H9 (cell line): ENCODE measurements around the gene IGF1. TPM values are rescaled to one million over a fixed set of nuclear protein-coding genes. Genes with fewer than 3 reads are reported as not detected.

ENCODE experiments used
- DNase-seq: peaks from one replicate; pipeline ENCODE4 v3.0.0-alpha.2; 2017
- H2AFZ ChIP-seq: one replicate; pipeline ENCODE4 v1.6.1; 2013; ENCODE audit warnings: mild to moderate bottlenecking, low read length, control low read depth, moderate library complexity
- H2AK5ac ChIP-seq: 2 replicates; pipeline ENCODE4 v1.6.1; 2013; ENCODE audit warnings: low read length, control low read depth, mixed read lengths; ENCODE audit not compliant: insufficient read length
- H2BK120ac ChIP-seq: one replicate; pipeline ENCODE4 v1.6.1; 2013; ENCODE audit warnings: low read depth, mild to moderate bottlenecking, low read length, control low read depth, inconsistent platforms; ENCODE audit not compliant: poor library complexity, severe bottlenecking
- H2BK12ac ChIP-seq: 2 replicates; pipeline ENCODE4 v1.6.1; 2013; ENCODE audit warnings: low read length, control low read depth, mixed read lengths, low read depth; ENCODE audit not compliant: insufficient read length
- H2BK15ac ChIP-seq: 2 replicates; pipeline ENCODE4 v1.6.1; 2013; ENCODE audit warnings: low read depth, low read length, control low read depth
- H2BK20ac ChIP-seq: one replicate; pipeline ENCODE4 v1.6.1; 2013; ENCODE audit warnings: low read depth, mild to moderate bottlenecking, low read length, control low read depth, inconsistent platforms; ENCODE audit not compliant: poor library complexity, severe bottlenecking
- H2BK5ac ChIP-seq: 2 replicates; pipeline ENCODE4 v1.6.1; 2013; ENCODE audit warnings: low read length, control low read depth, mixed read lengths; ENCODE audit not compliant: insufficient read length
- H3K14ac ChIP-seq: 2 replicates; pipeline ENCODE4 v1.6.1; 2013; ENCODE audit warnings: low read length, control low read depth; ENCODE audit not compliant: insufficient read depth
- H3K18ac ChIP-seq: 2 replicates; pipeline ENCODE4 v1.6.1; 2013; ENCODE audit warnings: low read depth, mild to moderate bottlenecking, mixed read lengths, low read length, control low read depth; ENCODE audit not compliant: insufficient read length
- H3K23ac ChIP-seq: 2 replicates; pipeline ENCODE4 v1.6.1; 2013; ENCODE audit warnings: low read length, control low read depth, mixed read lengths, low read depth; ENCODE audit not compliant: insufficient read length
- H3K23me2 ChIP-seq: 2 replicates; pipeline ENCODE4 v1.6.1; 2013; ENCODE audit warnings: low read depth, mild to moderate bottlenecking, mixed read lengths, low read length, control low read depth; ENCODE audit not compliant: insufficient read length, poor library complexity, severe bottlenecking
- H3K27ac ChIP-seq: 2 replicates; pipeline ENCODE4 v1.5.1; 2013; ENCODE audit warnings: low read length, control low read depth, mixed read lengths, low read depth; ENCODE audit not compliant: insufficient read length
- H3K27me3 ChIP-seq: 2 replicates; pipeline ENCODE4 v1.6.1; 2013; ENCODE audit warnings: low read length, control low read depth, inconsistent platforms; ENCODE audit not compliant: insufficient read depth
- H3K4ac ChIP-seq: 2 replicates; pipeline ENCODE4 v1.6.1; 2013; ENCODE audit warnings: low read depth, mild to moderate bottlenecking, control low read depth, inconsistent platforms, low read length, moderate library complexity
- H3K4me1 ChIP-seq: 2 replicates; pipeline ENCODE4 v1.6.1; 2013; ENCODE audit warnings: low read length, control low read depth, inconsistent platforms; ENCODE audit not compliant: insufficient read depth
- H3K4me2 ChIP-seq: 2 replicates; pipeline ENCODE4 v1.6.1; 2013; ENCODE audit warnings: low read length, control low read depth, mixed read lengths; ENCODE audit not compliant: insufficient read length, insufficient read depth
- H3K56ac ChIP-seq: 2 replicates; pipeline ENCODE4 v1.6.1; 2013; ENCODE audit warnings: low read depth, mild to moderate bottlenecking, mixed read lengths, low read length, control low read depth; ENCODE audit not compliant: insufficient read length
- H3K79me1 ChIP-seq: 2 replicates; pipeline ENCODE4 v1.6.1; 2013; ENCODE audit warnings: low read depth, mild to moderate bottlenecking, moderate library complexity, low read length, control low read depth, inconsistent platforms; ENCODE audit not compliant: insufficient read depth, poor library complexity, severe bottlenecking
- H3K79me2 ChIP-seq: 2 replicates; pipeline ENCODE4 v1.6.1; 2013; ENCODE audit warnings: low read length, control low read depth, inconsistent platforms; ENCODE audit not compliant: insufficient read depth
- H3K9ac ChIP-seq: 2 replicates; pipeline ENCODE4 v1.6.1; 2013; ENCODE audit warnings: low read length, control low read depth, mixed read lengths; ENCODE audit not compliant: insufficient read length; ENCODE audit errors: extremely low read depth
- H3K9me3 ChIP-seq: one replicate; pipeline ENCODE4 v1.6.1; 2013; ENCODE audit warnings: low read depth, low read length, inconsistent platforms; ENCODE audit not compliant: control insufficient read depth
- H3T11ph ChIP-seq: one replicate; pipeline ENCODE4 v1.6.1; 2013; ENCODE audit warnings: mild to moderate bottlenecking, low read length, control low read depth, inconsistent platforms
- H4K20me1 ChIP-seq: one replicate; pipeline ENCODE4 v1.6.1; 2013; ENCODE audit not compliant: control insufficient read depth, insufficient read length, insufficient read depth
- H4K5ac ChIP-seq: 2 replicates; pipeline ENCODE4 v1.6.1; 2013; ENCODE audit warnings: low read depth, mild to moderate bottlenecking, mixed read lengths, low read length, control low read depth; ENCODE audit not compliant: insufficient read length
- H4K8ac ChIP-seq: replicated peaks from 2 replicates; pipeline ENCODE4 v1.6.1; 2013; ENCODE audit warnings: low read length, control low read depth, mixed read lengths, low read depth; ENCODE audit not compliant: insufficient read length
- H4K91ac ChIP-seq: 2 replicates; pipeline ENCODE4 v1.6.1; 2013; ENCODE audit warnings: low read depth, mild to moderate bottlenecking, moderate library complexity, mixed read lengths, low read length, control low read depth; ENCODE audit not compliant: insufficient read length
- H3K27ac Mint-ChIP-seq, 3 experiments: 2 replicates in 2 of 3; 3 replicates in 1 of 3; pipeline ENCODE4 v1.8.0; 2020 to 2021; ENCODE audit warnings: mixed read lengths in 3 of 3, mild to moderate bottlenecking in 1 of 3, moderate library complexity in 1 of 3
- H3K27me3 Mint-ChIP-seq: 2 replicates; pipeline ENCODE4 v1.8.0; 2021; ENCODE audit warnings: low read depth, mild to moderate bottlenecking, moderate library complexity, mixed read lengths
- H3K36me3 Mint-ChIP-seq, 3 experiments: 2 replicates in 2 of 3; 3 replicates in 1 of 3; pipeline ENCODE4 v1.8.0; 2020 to 2021; ENCODE audit warnings: low read depth in 3 of 3, mixed read lengths in 3 of 3; ENCODE audit not compliant: insufficient read depth in 1 of 3
- H3K4me1 Mint-ChIP-seq, 2 experiments: 2 replicates each; pipeline ENCODE4 v1.8.0; 2020; ENCODE audit warnings: mixed read lengths in 2 of 2
- H3K4me3 Mint-ChIP-seq, 2 experiments: 2 replicates in 1 of 2; 3 replicates in 1 of 2; pipeline ENCODE4 v1.8.0; 2020 to 2021; ENCODE audit warnings: mild to moderate bottlenecking in 2 of 2, mixed read lengths in 2 of 2, moderate library complexity in 1 of 2
- H3K9me3 Mint-ChIP-seq, 2 experiments: 2 replicates in 1 of 2; 3 replicates in 1 of 2; pipeline ENCODE4 v1.8.0; 2020; ENCODE audit warnings: mild to moderate bottlenecking in 2 of 2, mixed read lengths in 2 of 2, moderate library complexity in 1 of 2
- WGBS: extraction: QIAGEN DNeasy Blood & Tissue Kit; methylation state at CpG from one replicate; pipeline ENCODE4 v1.1.7; 2013; ENCODE audit warnings: missing lambda C conversion rate, low lambda C conversion rate, mixed read lengths; ENCODE audit not compliant: insufficient read length; ENCODE audit errors: extremely low coverage; 5-methylcytosine and 5-hydroxymethylcytosine counted together
- total RNA-seq: library from RNA; stranded (reverse); gene quantifications from 2 replicates; pipeline ENCODE4 v1.2.1, GENCODE V29; 2021
- TF ChIP-seq, protein P1 (sequence below): fragments of 200-600 bp; sonication (generic); conservative IDR thresholded peaks from 3 replicates; pipeline ENCODE4 v1.8.0; 2021; ENCODE audit warnings: antibody characterized with exemption, mild to moderate bottlenecking

Gene IGF1
- total RNA-seq, 1 experiment from 2014 or later: not detected

DNA sequence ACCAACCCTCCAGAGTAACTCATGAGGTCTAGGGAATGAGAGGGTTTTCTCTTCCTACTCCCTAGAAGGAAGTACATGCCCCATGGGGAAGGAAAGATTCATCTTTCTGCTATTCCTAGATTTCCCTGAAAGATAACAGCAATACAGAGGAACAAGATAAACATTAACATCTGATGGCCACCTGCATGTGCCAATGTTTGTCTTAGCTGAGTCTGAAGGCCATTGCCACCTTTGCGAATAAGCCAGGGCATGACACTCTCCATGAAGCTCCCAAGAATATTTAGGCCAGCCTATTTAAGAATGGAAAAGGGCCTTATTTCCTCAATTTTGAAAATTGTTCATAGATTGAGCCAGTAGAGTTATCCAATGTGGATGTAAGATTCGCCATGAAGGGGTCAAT is 26.0 kb downstream of the IGF1 start:
- no peak overlapping the region for H4K5ac ChIP-seq
- Mint-ChIP-seq H3K36me3 (no peaks in the 10 kb centered on the region; a peak in 1 of 7 replicates), H3K4me3 (no peak overlapping the region), H3K27me3 (no peaks in the 10 kb centered on the region; the same call in 1 of the 2 replicates), H3K27ac (no peak overlapping the region), H3K4me1 (peaks cover 15 to 18% of the 10 kb centered on the region in 2 experiments), H3K9me3 (no peaks in the 10 kb centered on the region)
- H3K9me3 ChIP-seq: no peaks in the 10 kb centered on the region
- no CpG with 5 or more reads among the region's 2 CpGs for WGBS
- no peaks in the 10 kb centered on the region for H4K20me1 ChIP-seq
- no peak overlapping the region for H3K9ac ChIP-seq
- no peak overlapping the region for H3K4ac ChIP-seq
- H3K18ac ChIP-seq: no peak overlapping the region
- no peak overlapping the region for H4K91ac ChIP-seq
- H2BK12ac ChIP-seq: no peak overlapping the region
- DNase-seq: no peak
- H2BK5ac ChIP-seq: no peak overlapping the region
- no peak overlapping the region for H3K4me2 ChIP-seq
- no peak overlapping the region for H4K8ac ChIP-seq
- no peak overlapping the region for H3T11ph ChIP-seq
- TF ChIP-seq, protein P1, sequence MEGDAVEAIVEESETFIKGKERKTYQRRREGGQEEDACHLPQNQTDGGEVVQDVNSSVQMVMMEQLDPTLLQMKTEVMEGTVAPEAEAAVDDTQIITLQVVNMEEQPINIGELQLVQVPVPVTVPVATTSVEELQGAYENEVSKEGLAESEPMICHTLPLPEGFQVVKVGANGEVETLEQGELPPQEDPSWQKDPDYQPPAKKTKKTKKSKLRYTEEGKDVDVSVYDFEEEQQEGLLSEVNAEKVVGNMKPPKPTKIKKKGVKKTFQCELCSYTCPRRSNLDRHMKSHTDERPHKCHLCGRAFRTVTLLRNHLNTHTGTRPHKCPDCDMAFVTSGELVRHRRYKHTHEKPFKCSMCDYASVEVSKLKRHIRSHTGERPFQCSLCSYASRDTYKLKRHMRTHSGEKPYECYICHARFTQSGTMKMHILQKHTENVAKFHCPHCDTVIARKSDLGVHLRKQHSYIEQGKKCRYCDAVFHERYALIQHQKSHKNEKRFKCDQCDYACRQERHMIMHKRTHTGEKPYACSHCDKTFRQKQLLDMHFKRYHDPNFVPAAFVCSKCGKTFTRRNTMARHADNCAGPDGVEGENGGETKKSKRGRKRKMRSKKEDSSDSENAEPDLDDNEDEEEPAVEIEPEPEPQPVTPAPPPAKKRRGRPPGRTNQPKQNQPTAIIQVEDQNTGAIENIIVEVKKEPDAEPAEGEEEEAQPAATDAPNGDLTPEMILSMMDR: no peak
- H3K4me1 ChIP-seq: no peaks in the 10 kb centered on the region
- H3K14ac ChIP-seq: no peak overlapping the region
- no peak overlapping the region for H2BK20ac ChIP-seq
- no peaks in the 10 kb centered on the region; the same call in 1 of the 2 replicates for H3K27me3 ChIP-seq
- no peak overlapping the region for H3K23ac ChIP-seq
- no peak overlapping the region for H3K56ac ChIP-seq
- no peak overlapping the region for H2AFZ ChIP-seq
- H2BK15ac ChIP-seq: no peak overlapping the region
- H3K79me1 ChIP-seq: no peaks in the 10 kb centered on the region
- H3K79me2 ChIP-seq: no peaks in the 10 kb centered on the region
- no peaks in the 10 kb centered on the region for H3K23me2 ChIP-seq
- H2BK120ac ChIP-seq: no peak overlapping the region
- H2AK5ac ChIP-seq: no peak overlapping the region
- H3K27ac ChIP-seq: no peak overlapping the region
